IMR-90 (cell line): Measurements from ENCODE around the gene UBE3C. TPM values are rescaled to one million over a fixed set of nuclear protein-coding genes. Genes with fewer than 3 reads are reported as not detected.

Source experiments
- ATAC-seq: fragments of 200-7000 bp; cut with Tn5 transposase; 2 replicates; pipeline ENCODE4 v1.9.1; 2020; ENCODE audit warnings: low read depth, mild to moderate bottlenecking, moderate library complexity
- BruUV-seq: library from RNA; stranded (reverse); fragments of 400-500 nt; replicated peaks from 2 replicates; lab custom pipeline; 2021; lab: Mats Ljungman, UMichigan
- CTCF ChIA-PET: fragments of 300-600 bp; formaldehyde crosslinking; extraction: SDS; loops from one replicate; lab custom pipeline; 2021; ENCODE audit warnings: antibody characterized with exemption; lab: Yijun Ruan, JAX
- POLR2A ChIA-PET: fragments of 300-600 bp; sonication (Branson Sonifier 250); formaldehyde crosslinking; loops from one replicate; lab custom pipeline; 2022; ENCODE audit warnings: antibody characterized with exemption; ENCODE audit not compliant: unreplicated experiment; lab: Charles Lee
- DNase-seq: peaks from one replicate; pipeline ENCODE4 v3.0.0; 2013
- H2AFZ ChIP-seq: replicated peaks from 2 replicates; pipeline ENCODE3; 2013; ENCODE audit warnings: low read length, mild to moderate bottlenecking; ENCODE audit not compliant: poor library complexity
- H2AK5ac ChIP-seq: 2 replicates; pipeline ENCODE4 v1.6.1; 2013; ENCODE audit warnings: low read depth, low read length, inconsistent platforms
- H2AK9ac ChIP-seq: replicated peaks from 2 replicates; pipeline ENCODE3; 2013; ENCODE audit warnings: mild to moderate bottlenecking, low read depth, low read length, moderate library complexity; ENCODE audit not compliant: poor library complexity
- H2BK120ac ChIP-seq: 2 replicates; pipeline ENCODE4 v1.6.1; 2013; ENCODE audit warnings: low read depth, low read length, inconsistent platforms
- H2BK15ac ChIP-seq: 3 replicates; pipeline ENCODE4 v1.6.1; 2013; ENCODE audit warnings: low read depth, low read length, inconsistent platforms
- H2BK20ac ChIP-seq: 2 replicates; pipeline ENCODE4 v1.6.1; 2013; ENCODE audit warnings: low read depth, mild to moderate bottlenecking, inconsistent platforms, low read length, moderate library complexity
- H2BK5ac ChIP-seq: 2 replicates; pipeline ENCODE4 v1.6.1; 2013; ENCODE audit warnings: mild to moderate bottlenecking, low read depth, low read length, inconsistent platforms; ENCODE audit not compliant: poor library complexity, severe bottlenecking
- H3K14ac ChIP-seq: replicated peaks from 2 replicates; pipeline ENCODE4 v1.6.1; 2013; ENCODE audit warnings: low read depth, low read length, inconsistent platforms
- H3K18ac ChIP-seq: 2 replicates; pipeline ENCODE4 v1.6.1; 2013; ENCODE audit warnings: low read depth, low read length, control low read depth
- H3K23ac ChIP-seq: 2 replicates; pipeline ENCODE4 v1.6.1; 2013; ENCODE audit warnings: low read depth, low read length, inconsistent platforms
- H3K27ac ChIP-seq: 2 replicates; pipeline ENCODE4 v1.5.1; 2013; ENCODE audit warnings: mild to moderate bottlenecking, control low read depth, low read length; ENCODE audit not compliant: insufficient read depth
- H3K27me3 ChIP-seq: 2 replicates; pipeline ENCODE4 v1.6.1; 2013; ENCODE audit warnings: low read length; ENCODE audit not compliant: control insufficient read depth, insufficient read depth
- H3K36me3 ChIP-seq: 2 replicates; pipeline ENCODE4 v1.6.1; 2013; ENCODE audit warnings: low read length, mixed read lengths; ENCODE audit not compliant: control insufficient read depth, insufficient read depth
- H3K4ac ChIP-seq: 2 replicates; pipeline ENCODE4 v1.6.1; 2013; ENCODE audit warnings: low read depth, low read length, inconsistent platforms
- H3K4me1 ChIP-seq: 2 replicates; pipeline ENCODE4 v1.6.1; 2013; ENCODE audit warnings: low read length, mixed read lengths; ENCODE audit not compliant: control insufficient read depth, insufficient read depth
- H3K4me2 ChIP-seq: 2 replicates; pipeline ENCODE4 v1.6.1; 2013; ENCODE audit warnings: low read depth, mild to moderate bottlenecking, control low read depth, low read length, moderate library complexity
- H3K4me3 ChIP-seq: 2 replicates; pipeline ENCODE4 v1.5.1; 2013; ENCODE audit warnings: low read depth, mild to moderate bottlenecking, control low read depth, low read length, moderate library complexity; ENCODE audit not compliant: insufficient read depth
- H3K56ac ChIP-seq: 2 replicates; pipeline ENCODE4 v1.6.1; 2013; ENCODE audit warnings: low read length, inconsistent platforms; ENCODE audit not compliant: insufficient read depth; ENCODE audit errors: extremely low read depth
- H3K79me1 ChIP-seq, 2 experiments: 2 replicates each; pipeline ENCODE4 v1.6.1; 2013; ENCODE audit warnings: low read length in 2 of 2, inconsistent platforms in 1 of 2, low read depth in 1 of 2
- H3K9ac ChIP-seq: 2 replicates; pipeline ENCODE4 v1.6.1; 2013; ENCODE audit warnings: low read depth, low read length, control low read depth
- H3K9me1 ChIP-seq: 2 replicates; pipeline ENCODE4 v1.6.1; 2013; ENCODE audit warnings: low read length, inconsistent platforms; ENCODE audit not compliant: insufficient read depth
- H3K9me3 ChIP-seq: 2 replicates; pipeline ENCODE4 v1.6.1; 2013; ENCODE audit warnings: low read length; ENCODE audit not compliant: control insufficient read depth, insufficient read depth
- H4K20me1 ChIP-seq: 2 replicates; pipeline ENCODE4 v1.6.1; 2013; ENCODE audit warnings: low read length, inconsistent platforms; ENCODE audit not compliant: insufficient read depth
- H4K5ac ChIP-seq: 2 replicates; pipeline ENCODE4 v1.6.1; 2013; ENCODE audit warnings: mild to moderate bottlenecking, low read depth, low read length, control low read depth
- H4K8ac ChIP-seq, 2 experiments: 2 replicates each; pipeline ENCODE4 v1.6.1; 2013; ENCODE audit warnings: low read depth in 2 of 2, low read length in 2 of 2, control low read depth in 1 of 2, inconsistent platforms in 1 of 2
- H4K91ac ChIP-seq: 2 replicates; pipeline ENCODE4 v1.6.1; 2013; ENCODE audit warnings: low read depth, low read length, inconsistent platforms; ENCODE audit not compliant: insufficient read depth
- CEBPB ChIP-seq: IDR thresholded peaks from 2 replicates; pipeline ENCODE4 v1.6.1; 2012; ENCODE audit warnings: low read depth, low read length, improper control_type of control experiment
- CHD1 ChIP-seq: IDR thresholded peaks from 2 replicates; pipeline ENCODE4 v1.6.1; 2012; ENCODE audit warnings: low read depth, low read length, improper control_type of control experiment
- CTCF ChIP-seq: conservative IDR thresholded peaks from 2 replicates; pipeline ENCODE4 v1.5.1; 2012; ENCODE audit warnings: mild to moderate bottlenecking, low read depth, low read length, improper control_type of control experiment
- ELK1 ChIP-seq: fragments of 150-350 bp; IDR thresholded peaks from 2 replicates; pipeline ENCODE4 v1.6.1; 2016; ENCODE audit warnings: low read depth, mild to moderate bottlenecking, low read length, moderate library complexity, borderline replicate concordance
- FOS ChIP-seq: fragments of 150-350 bp; IDR thresholded peaks from 2 replicates; pipeline ENCODE4 v1.6.1; 2016; ENCODE audit warnings: low read depth, low read length
- MAFK ChIP-seq: IDR thresholded peaks from 2 replicates; pipeline ENCODE4 v1.6.1; 2012; ENCODE audit warnings: low read depth, low read length, improper control_type of control experiment
- MAZ ChIP-seq: IDR thresholded peaks from 2 replicates; pipeline ENCODE4 v1.6.1; 2012; ENCODE audit warnings: low read depth, mild to moderate bottlenecking, low read length, improper control_type of control experiment, moderate library complexity, borderline replicate concordance
- MXI1 ChIP-seq: IDR thresholded peaks from 2 replicates; pipeline ENCODE4 v1.6.1; 2012; ENCODE audit warnings: low read depth, mild to moderate bottlenecking, low read length, moderate library complexity, borderline replicate concordance
- NFE2L2 ChIP-seq: fragments of 150-350 bp; IDR thresholded peaks from 2 replicates; pipeline ENCODE4 v1.6.1; 2016; ENCODE audit warnings: low read depth, mild to moderate bottlenecking, low read length
- POLR2A ChIP-seq: IDR thresholded peaks from 2 replicates; pipeline ENCODE4 v1.6.1; 2012; ENCODE audit warnings: mild to moderate bottlenecking, low read depth, low read length
- RAD21 ChIP-seq: IDR thresholded peaks from 2 replicates; pipeline ENCODE4 v1.6.1; 2012; ENCODE audit warnings: low read length, improper control_type of control experiment
- RCOR1 ChIP-seq: IDR thresholded peaks from 2 replicates; pipeline ENCODE4 v1.6.1; 2012; ENCODE audit warnings: mild to moderate bottlenecking, low read length, improper control_type of control experiment; ENCODE audit not compliant: insufficient replicate concordance
- RFX5 ChIP-seq: IDR thresholded peaks from 2 replicates; pipeline ENCODE4 v1.8.0; 2012; ENCODE audit warnings: low read depth, mild to moderate bottlenecking, low read length, moderate library complexity
- USF2 ChIP-seq: fragments of 150-350 bp; IDR thresholded peaks from 2 replicates; pipeline ENCODE4 v1.6.1; 2017; ENCODE audit warnings: mild to moderate bottlenecking, antibody characterized with exemption, low read length, low read depth
- WGBS, 2 experiments: methylation state at CpG; one replicate each; pipeline versions ENCODE4 v1.1.5 to v1.1.7; 2013; ENCODE audit warnings: missing lambda C conversion rate in 2 of 2; ENCODE audit not compliant: insufficient read length in 1 of 2; ENCODE audit errors: extremely low coverage in 2 of 2; 5-methylcytosine and 5-hydroxymethylcytosine counted together
- dilution Hi-C: fragments of 300-500 bp; cut with HindIII; formaldehyde crosslinking; loops from one replicate; pipeline ENCODE4 v1.14.3; 2018; ENCODE audit warnings: low sequenced_read_pairs; ENCODE audit not compliant: unreplicated experiment
- in situ Hi-C: fragments of 300-500 bp; cut with MboI; formaldehyde crosslinking; loops from 3 replicates; pipeline ENCODE4 v1.14.3; 2019; ENCODE audit warnings: low sequenced_read_pairs, inconsistent platforms, mixed read lengths
- intact Hi-C: fragments of 100-400 bp; cut with micrococcal nuclease; formaldehyde crosslinking; loops from 2 replicates; pipeline ENCODE4 v1.10.0; 2022
- polyA plus RNA-seq, 3 experiments: library from polyadenylated mRNA; depleted of rRNA; stranded (reverse); fragments of >200 nt; gene quantifications; 2 replicates each; pipeline ENCODE4 v1.2.3, GENCODE V29; 2012; ENCODE audit warnings: low replicate concordance in 1 of 3
- total RNA-seq: library from RNA; depleted of rRNA; stranded (reverse); fragments of >200 nt; gene quantifications from 2 replicates; pipeline ENCODE4 v1.2.3, GENCODE V29; 2012

The UBE3C gene
- total and polyA plus RNA-seq, 2 of the 4 experiments (the other 2 are of a cell fraction), result 43.0 to 60.6 TPM

- WGBS, 2 experiments, result 100% methylated on average over 1 of the region's 5 CpGs; no CpG with 5 or more reads in 1 of the 2 experiments
- in situ Hi-C loops, result no loop called here
- H4K91ac ChIP-seq, result no peak overlapping the region
Observed at GRCh38 chr7:157234271-157234670, 95.5 kb downstream of the UBE3C start.

More at GRCh38 chr7:157234271-157234670, 95.5 kb downstream of the UBE3C start:
- ChIA-PET POLR2A (no interaction called here), CTCF (interaction anchor here (1.1 kb wide), 1 partner anchor 9 kb away, joined by 7 read pairs; no protein-coding TSS in a partner anchor)
- Histone ChIP-seq H3K4me3 (no peak overlapping the region), H2BK120ac (no peak overlapping the region), H3K36me3 (peaks cover 31% of the 10 kb centered on the region), H2BK5ac (no peak overlapping the region), H3K9ac (no peak overlapping the region), H3K27ac (no peak overlapping the region), H4K8ac (no peak overlapping the region), H2AK9ac (no peak overlapping the region), H3K4me2 (no peak overlapping the region), H4K20me1 (peaks cover 4% of the 10 kb centered on the region), H3K27me3 (no peaks in the 10 kb centered on the region), H3K9me3 (no peaks in the 10 kb centered on the region), H3K9me1 (peaks cover 14% of the 10 kb centered on the region), H2AFZ (no peak overlapping the region), H3K14ac (no peak overlapping the region), H3K4ac (no peak overlapping the region), H3K23ac (no peak overlapping the region), H2AK5ac (no peak overlapping the region), H3K79me1 (peaks cover 18 to 49% of the 10 kb centered on the region in 2 experiments), H3K18ac (no peak overlapping the region), H2BK20ac (no peak overlapping the region), H4K5ac (no peak overlapping the region), H3K56ac (no peak overlapping the region), H2BK15ac (no peak overlapping the region), H3K4me1 (no peaks in the 10 kb centered on the region)
- no peak for DNase-seq
- no peak for TF ChIP-seq NFE2L2
- no peak for TF ChIP-seq RAD21
- no peak for TF ChIP-seq RFX5
- no peak for TF ChIP-seq CHD1
- no peak for TF ChIP-seq CEBPB
- TF ChIP-seq RCOR1, result no peak
- TF ChIP-seq MXI1, result no peak
- TF ChIP-seq MAFK, result no peak
- TF ChIP-seq USF2, result no peak
- no peak for TF ChIP-seq CTCF
- TF ChIP-seq ELK1, result no peak
- TF ChIP-seq POLR2A, result no peak
- TF ChIP-seq FOS, result no peak
- TF ChIP-seq MAZ, result no peak
- dilution Hi-C loops, result no loop called here
- no TSS peak for BruUV-seq
- no peak for ATAC-seq
- intact Hi-C loops, result no loop called here
